Stimulated activated CD4-positive, alpha-beta T cell treated with anti-CD3 and anti-CD28 coated beads, Interleukin-1b, Interleukin-23, amount 100 ng/mL, for 48 hours (primary cell): ENCODE data around the gene TBC1D7.
"Not testable (repeated sequence)": the region's sequence is repeated elsewhere in the genome, so short reads cannot be mapped to it uniquely, and the experiment has no call there.

Source experiments
- DNase-seq: peaks from one replicate; pipeline ENCODE4 v3.0.0-alpha.2; 2020

The TBC1D7 gene

GRCh38 chr6:13355999-13356785 lies 27.9 kb upstream of the TBC1D7 start:
- peak; percentile 35 for DNase-seq

GRCh38 chr6:13355043-13355945 lies 27.0 kb upstream of the TBC1D7 start:
- peak; percentile 29 for DNase-seq

- no peak for DNase-seq
Measured at GRCh38 chr6:13354331-13355042, 26.1 kb upstream of the TBC1D7 start.

GRCh38 chr6:13352165-13352564 lies 23.8 kb upstream of the TBC1D7 start:
- no peak for DNase-seq

- no peak for DNase-seq
Measured at GRCh38 chr6:13351271-13351670, 22.9 kb upstream of the TBC1D7 start.

GRCh38 chr6:13349811-13350506 lies 21.6 kb upstream of the TBC1D7 start:
- DNase-seq, result no peak

- DNase-seq, result no peak
Measured at GRCh38 chr6:13348334-13349113, 20.2 kb upstream of the TBC1D7 start.

GRCh38 chr6:13346245-13346644 lies 17.9 kb upstream of the TBC1D7 start:
- no peak for DNase-seq

GRCh38 chr6:13342414-13343019 lies 14.2 kb upstream of the TBC1D7 start:
- DNase-seq, result no peak

- DNase-seq, result no peak
Measured at GRCh38 chr6:13339863-13340630, 11.7 kb upstream of the TBC1D7 start.

- no peak for DNase-seq
Measured at GRCh38 chr6:13338038-13338437, 9.7 kb upstream of the TBC1D7 start.

- DNase-seq, result peak; percentile 76
Measured at GRCh38 chr6:13336553-13336952, 8.2 kb upstream of the TBC1D7 start.

- DNase-seq, result no peak
Measured at GRCh38 chr6:13334953-13335352, 6.6 kb upstream of the TBC1D7 start.

GRCh38 chr6:13332349-13332706 lies 4.0 kb upstream of the TBC1D7 start:
- no peak for DNase-seq

GRCh38 chr6:13331516-13332348 lies 3.4 kb upstream of the TBC1D7 start:
- DNase-seq, result no peak

GRCh38 chr6:13328875-13329183 lies 492 bp upstream of the TBC1D7 start:
- no peak for DNase-seq

- no peak for DNase-seq
Measured at GRCh38 chr6:13327691-13328075, 654 bp downstream of the TBC1D7 start.

GRCh38 chr6:13326031-13326586 lies 2.2 kb downstream of the TBC1D7 start:
- not testable (repeated sequence) for DNase-seq

- no peak for DNase-seq
Measured at GRCh38 chr6:13319891-13320564, 8.3 kb downstream of the TBC1D7 start.
